Prostate gland (tissue), 2 donors: ENCODE results near the gene CCT7.

ENCODE experiments used
- POLR2AphosphoS5 ChIP-seq: sonication (generic); formaldehyde crosslinking; IDR thresholded peaks from one replicate; pipeline ENCODE4 v1.6.1; 2017; ENCODE audit warnings: antibody characterized with exemption
- TF ChIP-seq, protein P1 (sequence below), 4 experiments: fragments of 200-600 bp in 2 of 4; fragments of 450-650 bp in 2 of 4; sonication (generic) in 2 of 4; IDR thresholded peaks; 1 replicate in 3 of 4; 2 replicates in 1 of 4; pipeline ENCODE4 v1.5.1; 2016 to 2019; ENCODE audit warnings: antibody characterized with exemption in 4 of 4, mild to moderate bottlenecking in 2 of 4, moderate library complexity in 2 of 4

- TF ChIP-seq, protein P1, sequence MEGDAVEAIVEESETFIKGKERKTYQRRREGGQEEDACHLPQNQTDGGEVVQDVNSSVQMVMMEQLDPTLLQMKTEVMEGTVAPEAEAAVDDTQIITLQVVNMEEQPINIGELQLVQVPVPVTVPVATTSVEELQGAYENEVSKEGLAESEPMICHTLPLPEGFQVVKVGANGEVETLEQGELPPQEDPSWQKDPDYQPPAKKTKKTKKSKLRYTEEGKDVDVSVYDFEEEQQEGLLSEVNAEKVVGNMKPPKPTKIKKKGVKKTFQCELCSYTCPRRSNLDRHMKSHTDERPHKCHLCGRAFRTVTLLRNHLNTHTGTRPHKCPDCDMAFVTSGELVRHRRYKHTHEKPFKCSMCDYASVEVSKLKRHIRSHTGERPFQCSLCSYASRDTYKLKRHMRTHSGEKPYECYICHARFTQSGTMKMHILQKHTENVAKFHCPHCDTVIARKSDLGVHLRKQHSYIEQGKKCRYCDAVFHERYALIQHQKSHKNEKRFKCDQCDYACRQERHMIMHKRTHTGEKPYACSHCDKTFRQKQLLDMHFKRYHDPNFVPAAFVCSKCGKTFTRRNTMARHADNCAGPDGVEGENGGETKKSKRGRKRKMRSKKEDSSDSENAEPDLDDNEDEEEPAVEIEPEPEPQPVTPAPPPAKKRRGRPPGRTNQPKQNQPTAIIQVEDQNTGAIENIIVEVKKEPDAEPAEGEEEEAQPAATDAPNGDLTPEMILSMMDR (IDR thresholded peaks at IDR 0.05), result no peak
- no peak for TF ChIP-seq POLR2AphosphoS5
These were observed 3.1 kb downstream of the CCT7 start for GRCh38 chr2:73237168-73237567.
